PC-3 (cell line): ENCODE data around the gene TNPO1. TPM values are rescaled to one million over a fixed set of nuclear protein-coding genes. Genes with fewer than 3 reads are reported as not detected.

Experiments
- ATAC-seq: fragments of 200-7000 bp; cut with Tn5 transposase; 2 replicates; pipeline ENCODE4 v1.9.1; 2020; ENCODE audit warnings: mild to moderate bottlenecking, moderate library complexity
- BruUV-seq: library from RNA; stranded (reverse); fragments of 400-500 nt; replicated peaks from 2 replicates; lab custom pipeline; 2021; lab: Mats Ljungman, UMichigan
- CTCF ChIA-PET: fragments of 300-600 bp; sonication (Branson Sonifier 250); formaldehyde crosslinking; loops from one replicate; lab custom pipeline; 2022; ENCODE audit warnings: antibody characterized with exemption; lab: Charles Lee
- POLR2A ChIA-PET: fragments of 300-600 bp; sonication (Branson Sonifier 250); formaldehyde crosslinking; loops from one replicate; lab custom pipeline; 2022; ENCODE audit warnings: antibody characterized with exemption; ENCODE audit not compliant: unreplicated experiment; lab: Charles Lee
- DNase-seq: peaks from one replicate; pipeline ENCODE4 v3.0.0-alpha.2; 2015
- H2AFZ ChIP-seq: fragments of 300-600 bp; sonication (generic); 2 replicates; pipeline ENCODE4 v1.6.0; 2016; ENCODE audit warnings: antibody characterized with exemption, low read length
- H3F3A ChIP-seq: fragments of 300-600 bp; sonication (generic); one replicate; pipeline ENCODE4 v1.6.0; 2017; ENCODE audit warnings: antibody characterized with exemption, low read length, control low read depth, mild to moderate bottlenecking; ENCODE audit not compliant: unreplicated experiment
- H3K27ac ChIP-seq: fragments of 300-600 bp; sonication (generic); 2 replicates; pipeline ENCODE4 v1.5.1; 2016; ENCODE audit warnings: mild to moderate bottlenecking, low read length
- H3K27me3 ChIP-seq: fragments of 300-600 bp; sonication (generic); 2 replicates; pipeline ENCODE4 v1.6.1; 2016; ENCODE audit warnings: low read length, mixed read lengths
- H3K36me3 ChIP-seq: fragments of 300-600 bp; sonication (generic); 2 replicates; pipeline ENCODE4 v1.6.1; 2016; ENCODE audit warnings: low read depth, mixed run types, low read length, mixed read lengths
- H3K4me1 ChIP-seq: fragments of 300-600 bp; sonication (generic); 2 replicates; pipeline ENCODE4 v1.5.1; 2016; ENCODE audit warnings: low read length; ENCODE audit not compliant: insufficient read depth
- H3K4me2 ChIP-seq: fragments of 300-600 bp; sonication (generic); 2 replicates; pipeline ENCODE4 v1.6.0; 2016; ENCODE audit warnings: low read length
- H3K4me3 ChIP-seq: fragments of 300-600 bp; sonication (generic); 2 replicates; pipeline ENCODE4 v1.5.1; 2016; ENCODE audit warnings: mild to moderate bottlenecking, low read length, mixed read lengths
- H3K79me2 ChIP-seq: fragments of 300-600 bp; sonication (generic); 2 replicates; pipeline ENCODE4 v1.6.1; 2017; ENCODE audit warnings: low read length, mixed read lengths
- H3K9ac ChIP-seq: fragments of 300-600 bp; sonication (generic); 2 replicates; pipeline ENCODE4 v1.6.0; 2016; ENCODE audit warnings: mild to moderate bottlenecking, low read length
- H3K9me2 ChIP-seq: fragments of 300-600 bp; sonication (generic); replicated peaks from 2 replicates; pipeline ENCODE4 v1.6.1; 2016; ENCODE audit warnings: mixed run types, low read length, mixed read lengths
- H3K9me3 ChIP-seq: fragments of 300-600 bp; sonication (generic); 2 replicates; pipeline ENCODE4 v1.6.1; 2016; ENCODE audit warnings: low read length, mixed read lengths
- H4K20me1 ChIP-seq: fragments of 300-600 bp; sonication (generic); 2 replicates; pipeline ENCODE4 v1.6.1; 2016; ENCODE audit warnings: low read length, mixed read lengths
- CTCF ChIP-seq: fragments of 300-600 bp; sonication (generic); conservative IDR thresholded peaks from 2 replicates; pipeline ENCODE4 v1.5.1; 2017; ENCODE audit warnings: antibody characterized with exemption, low read depth, mild to moderate bottlenecking, low read length
- EZH2 ChIP-seq: fragments of 300-600 bp; sonication (generic); IDR thresholded peaks from one replicate; pipeline ENCODE4 v1.6.1; 2017; ENCODE audit warnings: antibody characterized with exemption, mild to moderate bottlenecking, low read length; ENCODE audit not compliant: unreplicated experiment
- EZH2phosphoT487 ChIP-seq: fragments of 300-600 bp; sonication (generic); IDR thresholded peaks from 2 replicates; pipeline ENCODE4 v1.6.1; 2018; ENCODE audit warnings: mild to moderate bottlenecking, antibody characterized with exemption, low read length, borderline replicate concordance
- intact Hi-C: fragments of 100-400 bp; cut with micrococcal nuclease; formaldehyde crosslinking; loops from 2 replicates; pipeline ENCODE4 v1.9.0; 2023
- total RNA-seq: library from RNA; depleted of rRNA; stranded (reverse); fragments of >200 nt; gene quantifications from 2 replicates; pipeline ENCODE4 v1.2.3, GENCODE V29; 2014

TNPO1 gene
- total RNA-seq, 1 experiment from 2014 or later: 187 TPM

GRCh38 chr5:72956324-72957140, 140.1 kb downstream of the TNPO1 start:
- BruUV-seq: no TSS peak
- Histone ChIP-seq H3F3A (peaks cover 5% of the 10 kb centered on the region), H3K27ac (peak overlapping the region; percentile 88), H3K4me1 (peaks cover 44% of the 10 kb centered on the region), H3K9me3 (no peaks in the 10 kb centered on the region), H3K79me2 (peaks cover 45% of the 10 kb centered on the region), H3K9ac (peak overlapping the region; percentile 78), H3K36me3 (no peaks in the 10 kb centered on the region), H4K20me1 (no peaks in the 10 kb centered on the region), H3K4me3 (peak overlapping the region; percentile 71), H2AFZ (peak overlapping the region; percentile 80), H3K27me3 (no peaks in the 10 kb centered on the region), H3K9me2 (no peaks in the 10 kb centered on the region), H3K4me2 (peak overlapping the region; percentile 88)
- POLR2A ChIA-PET: interaction anchor here (0.6 kb wide), 1 partner anchor 1201 kb away, joined by 3 read pairs; no protein-coding TSS in a partner anchor
- intact Hi-C loops: loop anchor here (2.0 to 10.0 kb wide), 2 partner anchors 36 to 498 kb away; no protein-coding TSS in a partner anchor
- TF ChIP-seq CTCF (no peak), EZH2phosphoT487 (no peak), EZH2 (no peak)
- DNase-seq (peak; percentile 47), ATAC-seq (peak; percentile 23)
- CTCF ChIA-PET: interaction anchor here (0.6 kb wide), 1 partner anchor 260 kb away, joined by 3 read pairs; no protein-coding TSS in a partner anchor

GRCh38 chr5:72957337-72957736, 140.9 kb downstream of the TNPO1 start:
- peaks cover 37% of the 10 kb centered on the region for H3K4me1 ChIP-seq
- H3F3A ChIP-seq: no peaks in the 10 kb centered on the region
- peaks cover 53% of the 10 kb centered on the region for H3K79me2 ChIP-seq
- H3K36me3 ChIP-seq: no peaks in the 10 kb centered on the region
- H3K9me3 ChIP-seq: no peaks in the 10 kb centered on the region
- ATAC-seq: no peak
- BruUV-seq: no TSS peak
- no peak overlapping the region for H3K27ac ChIP-seq
- no peak for TF ChIP-seq EZH2phosphoT487
- TF ChIP-seq CTCF: no peak
- no peak for TF ChIP-seq EZH2
- intact Hi-C loops: loop anchor here (2.0 to 10.0 kb wide), 2 partner anchors 37 to 497 kb away; no protein-coding TSS in a partner anchor
- CTCF ChIA-PET: interaction anchor here (0.6 kb wide), 1 partner anchor 259 kb away, joined by 3 read pairs; no protein-coding TSS in a partner anchor
- POLR2A ChIA-PET: interaction anchor here (0.6 kb wide), 1 partner anchor 1202 kb away, joined by 3 read pairs; no protein-coding TSS in a partner anchor
- H4K20me1 ChIP-seq: no peaks in the 10 kb centered on the region
- no peaks in the 10 kb centered on the region for H3K9me2 ChIP-seq
- no peaks in the 10 kb centered on the region for H3K27me3 ChIP-seq
- H2AFZ ChIP-seq: peak overlapping the region; percentile 76; the same call in 1 of the 2 replicates
- H3K4me2 ChIP-seq: peak overlapping the region; percentile 88
- H3K4me3 ChIP-seq: peak overlapping the region; percentile 71
- peak overlapping the region; percentile 78; the same call in 1 of the 2 replicates for H3K9ac ChIP-seq
- no peak for DNase-seq
